Measurements from ENCODE around the gene FOXS1.

GRCh38 chr20:31797364-31797763 is 48.0 kb downstream of the FOXS1 start:
- TF ChIP-seq CTCF (conservative IDR thresholded peaks at IDR 0.05; ENCODE audit: low read depth, low read length): no peak
- TF ChIP-seq EZH2 (IDR thresholded peaks at IDR 0.05; ENCODE audit: low read length, unreplicated experiment): no peak
- TF ChIP-seq EZH2phosphoT487 (IDR thresholded peaks at IDR 0.05; ENCODE audit: borderline replicate concordance, low read length): no peak
